Panc1 (cell line): ENCODE data around the gene ARL15. TPM values are rescaled to one million over a fixed set of nuclear protein-coding genes. Genes with fewer than 3 reads are reported as not detected.

ENCODE experiments used
- ATAC-seq: fragments of 200-7000 bp; cut with Tn5 transposase; 2 replicates; pipeline ENCODE4 v1.9.1; 2020; ENCODE audit warnings: mild to moderate bottlenecking, moderate library complexity
- BruUV-seq: library from RNA; stranded (reverse); fragments of 400-500 nt; replicated peaks from 2 replicates; lab custom pipeline; 2021; lab: Mats Ljungman, UMichigan
- CTCF ChIA-PET: fragments of 300-600 bp; sonication (Branson Sonifier 250); formaldehyde crosslinking; loops from one replicate; lab custom pipeline; 2022; ENCODE audit warnings: antibody characterized with exemption; lab: Charles Lee
- POLR2A ChIA-PET: fragments of 300-600 bp; sonication (Branson Sonifier 250); formaldehyde crosslinking; loops from one replicate; lab custom pipeline; 2022; ENCODE audit warnings: antibody characterized with exemption; lab: Charles Lee
- DNase-seq: peaks from one replicate; pipeline ENCODE4 v3.0.0-alpha.2; 2010; ENCODE audit warnings: low read depth, low spot score
- H3K27ac ChIP-seq: 2 replicates; pipeline ENCODE4 v1.5.1; 2011; ENCODE audit warnings: mild to moderate bottlenecking, low read length, inconsistent platforms
- H3K27me3 ChIP-seq: fragments of 200-500 bp; sonication (Bioruptor generic); 2 replicates; pipeline ENCODE4 v1.6.0; 2014; ENCODE audit warnings: low read length, inconsistent platforms; ENCODE audit not compliant: control insufficient read depth, insufficient read depth
- H3K36me3 ChIP-seq: fragments of 200-500 bp; sonication (Bioruptor generic); 2 replicates; pipeline ENCODE4 v1.5.1; 2014; ENCODE audit warnings: inconsistent platforms, mild to moderate bottlenecking, low read length, moderate library complexity; ENCODE audit not compliant: control insufficient read depth, insufficient read depth
- H3K4me1 ChIP-seq: 2 replicates; pipeline ENCODE4 v1.5.1; 2011; ENCODE audit warnings: inconsistent platforms, mild to moderate bottlenecking, low read length, moderate library complexity; ENCODE audit not compliant: control insufficient read depth, insufficient read depth
- H3K4me3 ChIP-seq, 2 experiments: 2 replicates each; pipeline ENCODE4 v1.5.1; 2011 to 2012; ENCODE audit warnings: low read depth in 2 of 2, low read length in 2 of 2, mild to moderate bottlenecking in 2 of 2, inconsistent platforms in 1 of 2, moderate library complexity in 1 of 2
- H3K9me3 ChIP-seq: fragments of 200-500 bp; sonication (Bioruptor generic); 2 replicates; pipeline ENCODE4 v1.5.1; 2014; ENCODE audit warnings: low read depth, mild to moderate bottlenecking, inconsistent platforms, low read length, moderate library complexity; ENCODE audit not compliant: control insufficient read depth, insufficient read depth
- POLR2AphosphoS5 ChIP-seq: IDR thresholded peaks from 2 replicates; pipeline ENCODE4 v1.6.1; 2012; ENCODE audit warnings: mild to moderate bottlenecking, low read depth, low read length, moderate library complexity
- SIN3A ChIP-seq: IDR thresholded peaks from 2 replicates; pipeline ENCODE4 v1.6.1; 2012; ENCODE audit warnings: low read depth, mild to moderate bottlenecking, low read length, moderate library complexity, borderline replicate concordance; ENCODE audit not compliant: insufficient read depth
- TCF7L2 ChIP-seq: IDR thresholded peaks from 2 replicates; pipeline ENCODE4 v1.6.1; 2011; ENCODE audit warnings: mild to moderate bottlenecking, low read depth, low read length, inconsistent platforms
- in situ Hi-C: cut with HindIII; loops from 2 replicates; pipeline ENCODE4 v1.10.0; 2016; ENCODE audit warnings: low sequenced_read_pairs, low pct_unique_long_range_greater_than_20kb
- intact Hi-C: fragments of 100-400 bp; cut with micrococcal nuclease; formaldehyde crosslinking; loops from one replicate; pipeline ENCODE4 v1.10.0; 2022; ENCODE audit not compliant: unreplicated experiment
- total RNA-seq: library from RNA; stranded (reverse); gene quantifications from one replicate; pipeline ENCODE4 v1.2.1, GENCODE V29; 2021; ENCODE audit not compliant: unreplicated experiment
- TF ChIP-seq, protein P1 (sequence below): fragments of 450-650 bp; IDR thresholded peaks from 2 replicates; pipeline ENCODE4 v1.5.1; 2017; ENCODE audit warnings: mild to moderate bottlenecking
- TF ChIP-seq, protein P2 (sequence below), 2 experiments: IDR thresholded peaks; 2 replicates each; pipeline ENCODE4 v1.6.1; 2011 to 2012; ENCODE audit warnings: low read depth in 2 of 2, control low read depth in 1 of 2, low read length in 1 of 2, mild to moderate bottlenecking in 1 of 2, moderate library complexity in 1 of 2; ENCODE audit not compliant: insufficient read depth in 1 of 2

ARL15 gene
- total RNA-seq, 1 experiment from 2014 or later, result 16.5 TPM

DNA sequence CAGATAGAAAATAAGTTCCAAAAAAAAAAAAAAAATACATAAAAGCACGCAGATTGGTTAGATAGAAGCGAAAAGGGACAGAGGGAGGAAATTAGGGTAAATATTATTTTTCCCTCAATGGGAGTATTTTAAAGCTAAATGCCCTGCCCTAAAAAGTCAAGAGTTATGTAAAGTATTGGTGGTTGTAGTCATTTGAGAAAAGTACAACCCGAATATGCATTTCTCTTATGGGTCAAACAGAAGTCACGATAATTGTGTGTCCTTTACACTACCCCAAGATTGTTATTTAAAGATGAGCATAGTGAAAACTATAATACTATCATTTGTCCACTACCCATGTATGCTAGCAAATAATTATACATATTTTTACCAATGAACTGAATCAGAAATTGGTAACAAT, 381.2 kb downstream of the ARL15 start:
- BruUV-seq, result no TSS peak
- Histone ChIP-seq H3K9me3 (no peaks in the 10 kb centered on the region), H3K4me3 (no peak overlapping the region), H3K27ac (no peak overlapping the region), H3K36me3 (no peaks in the 10 kb centered on the region), H3K27me3 (no peaks in the 10 kb centered on the region), H3K4me1 (no peaks in the 10 kb centered on the region)
- CTCF ChIA-PET, result no interaction called here
- in situ Hi-C loops (no loop called here), intact Hi-C loops (no loop called here)
- POLR2A ChIA-PET, result no interaction called here
- DNase-seq (no peak), ATAC-seq (no peak)
- no peak for TF ChIP-seq SIN3A
- TF ChIP-seq, protein P1, sequence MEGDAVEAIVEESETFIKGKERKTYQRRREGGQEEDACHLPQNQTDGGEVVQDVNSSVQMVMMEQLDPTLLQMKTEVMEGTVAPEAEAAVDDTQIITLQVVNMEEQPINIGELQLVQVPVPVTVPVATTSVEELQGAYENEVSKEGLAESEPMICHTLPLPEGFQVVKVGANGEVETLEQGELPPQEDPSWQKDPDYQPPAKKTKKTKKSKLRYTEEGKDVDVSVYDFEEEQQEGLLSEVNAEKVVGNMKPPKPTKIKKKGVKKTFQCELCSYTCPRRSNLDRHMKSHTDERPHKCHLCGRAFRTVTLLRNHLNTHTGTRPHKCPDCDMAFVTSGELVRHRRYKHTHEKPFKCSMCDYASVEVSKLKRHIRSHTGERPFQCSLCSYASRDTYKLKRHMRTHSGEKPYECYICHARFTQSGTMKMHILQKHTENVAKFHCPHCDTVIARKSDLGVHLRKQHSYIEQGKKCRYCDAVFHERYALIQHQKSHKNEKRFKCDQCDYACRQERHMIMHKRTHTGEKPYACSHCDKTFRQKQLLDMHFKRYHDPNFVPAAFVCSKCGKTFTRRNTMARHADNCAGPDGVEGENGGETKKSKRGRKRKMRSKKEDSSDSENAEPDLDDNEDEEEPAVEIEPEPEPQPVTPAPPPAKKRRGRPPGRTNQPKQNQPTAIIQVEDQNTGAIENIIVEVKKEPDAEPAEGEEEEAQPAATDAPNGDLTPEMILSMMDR, result no peak
- TF ChIP-seq, protein P2, sequence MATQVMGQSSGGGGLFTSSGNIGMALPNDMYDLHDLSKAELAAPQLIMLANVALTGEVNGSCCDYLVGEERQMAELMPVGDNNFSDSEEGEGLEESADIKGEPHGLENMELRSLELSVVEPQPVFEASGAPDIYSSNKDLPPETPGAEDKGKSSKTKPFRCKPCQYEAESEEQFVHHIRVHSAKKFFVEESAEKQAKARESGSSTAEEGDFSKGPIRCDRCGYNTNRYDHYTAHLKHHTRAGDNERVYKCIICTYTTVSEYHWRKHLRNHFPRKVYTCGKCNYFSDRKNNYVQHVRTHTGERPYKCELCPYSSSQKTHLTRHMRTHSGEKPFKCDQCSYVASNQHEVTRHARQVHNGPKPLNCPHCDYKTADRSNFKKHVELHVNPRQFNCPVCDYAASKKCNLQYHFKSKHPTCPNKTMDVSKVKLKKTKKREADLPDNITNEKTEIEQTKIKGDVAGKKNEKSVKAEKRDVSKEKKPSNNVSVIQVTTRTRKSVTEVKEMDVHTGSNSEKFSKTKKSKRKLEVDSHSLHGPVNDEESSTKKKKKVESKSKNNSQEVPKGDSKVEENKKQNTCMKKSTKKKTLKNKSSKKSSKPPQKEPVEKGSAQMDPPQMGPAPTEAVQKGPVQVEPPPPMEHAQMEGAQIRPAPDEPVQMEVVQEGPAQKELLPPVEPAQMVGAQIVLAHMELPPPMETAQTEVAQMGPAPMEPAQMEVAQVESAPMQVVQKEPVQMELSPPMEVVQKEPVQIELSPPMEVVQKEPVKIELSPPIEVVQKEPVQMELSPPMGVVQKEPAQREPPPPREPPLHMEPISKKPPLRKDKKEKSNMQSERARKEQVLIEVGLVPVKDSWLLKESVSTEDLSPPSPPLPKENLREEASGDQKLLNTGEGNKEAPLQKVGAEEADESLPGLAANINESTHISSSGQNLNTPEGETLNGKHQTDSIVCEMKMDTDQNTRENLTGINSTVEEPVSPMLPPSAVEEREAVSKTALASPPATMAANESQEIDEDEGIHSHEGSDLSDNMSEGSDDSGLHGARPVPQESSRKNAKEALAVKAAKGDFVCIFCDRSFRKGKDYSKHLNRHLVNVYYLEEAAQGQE (IDR thresholded peaks at IDR 0.05; ENCODE audit: insufficient read depth in 1 of 2, low read depth in 2 of 2, low read length in 1 of 2), result no peak
- no peak for TF ChIP-seq POLR2AphosphoS5
- TF ChIP-seq TCF7L2, result no peak

DNA sequence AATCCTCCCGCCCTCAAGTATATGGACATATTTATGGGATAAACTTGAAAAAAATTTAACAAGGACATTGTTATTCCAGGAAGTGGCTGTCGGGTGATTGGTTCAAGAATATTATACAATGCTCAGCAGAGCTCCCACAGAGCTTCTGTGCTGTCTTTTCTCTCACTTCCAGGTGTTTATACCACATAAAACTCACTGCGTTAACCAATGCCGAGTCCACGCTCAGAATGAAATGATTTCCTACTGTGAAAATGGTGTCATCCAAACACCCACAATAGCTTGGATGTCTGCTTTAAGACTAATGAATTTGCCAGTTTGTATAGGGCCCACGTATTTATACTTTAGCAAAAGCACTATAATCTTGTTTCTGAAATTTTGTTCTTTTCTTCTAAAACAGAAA, 381.7 kb downstream of the ARL15 start:
- no peak overlapping the region for H3K4me3 ChIP-seq
- no TSS peak for BruUV-seq

More for the DNA sequence above, 381.7 kb downstream of the ARL15 start:
- Histone ChIP-seq H3K9me3 (no peaks in the 10 kb centered on the region), H3K27ac (no peak overlapping the region), H3K4me1 (no peaks in the 10 kb centered on the region), H3K27me3 (no peaks in the 10 kb centered on the region), H3K36me3 (no peaks in the 10 kb centered on the region)
- intact Hi-C loops, result no loop called here
- DNase-seq, result no peak
- ChIA-PET POLR2A (no interaction called here), CTCF (no interaction called here)
- ATAC-seq, result no peak
- TF ChIP-seq, protein P1, result no peak
- TF ChIP-seq SIN3A (no peak), POLR2AphosphoS5 (no peak), TCF7L2 (no peak)
- TF ChIP-seq, protein P2 (IDR thresholded peaks at IDR 0.05; ENCODE audit: insufficient read depth in 1 of 2, low read depth in 2 of 2, low read length in 1 of 2), result no peak
- in situ Hi-C loops, result no loop called here
